GM18502 (cell line): ENCODE results near the gene RPLP2.

Source experiments
- ATAC-seq: cut with Tn5 transposase; IDR thresholded peaks from one replicate; pipeline ENCODE4 v1.9.1; 2021; ENCODE audit warnings: mild to moderate bottlenecking; ENCODE audit not compliant: unreplicated experiment, poor library complexity

The RPLP2 gene

GRCh38 chr11:773425-773824 is 36.3 kb upstream of the RPLP2 start:
- no peak for ATAC-seq

- ATAC-seq = no peak
Observed at GRCh38 chr11:773830-774229, 35.9 kb upstream of the RPLP2 start.

- no peak for ATAC-seq
Observed at GRCh38 chr11:774873-775592, 34.7 kb upstream of the RPLP2 start.

- ATAC-seq = no peak
Observed at GRCh38 chr11:776263-776560, 33.6 kb upstream of the RPLP2 start.

- ATAC-seq = peak; percentile 33
Observed at GRCh38 chr11:776561-777287, 33.0 kb upstream of the RPLP2 start.

GRCh38 chr11:777288-778255 is 32.2 kb upstream of the RPLP2 start, which contains the start of gene GATD1:
GATD1 (minus strand) TSS chr11:777487; CDS start chr11:777462, 25 bp downstream.
- peak; percentile 79 for ATAC-seq

GRCh38 chr11:778976-779954 is 30.5 kb upstream of the RPLP2 start:
- no peak for ATAC-seq

- ATAC-seq = no peak
Observed at GRCh38 chr11:779955-780532, 29.7 kb upstream of the RPLP2 start.

GRCh38 chr11:782264-783174 is 27.2 kb upstream of the RPLP2 start:
- ATAC-seq = no peak

- ATAC-seq = no peak
Observed at GRCh38 chr11:783581-784015, 26.2 kb upstream of the RPLP2 start.

GRCh38 chr11:786235-787083 is 23.3 kb upstream of the RPLP2 start:
- ATAC-seq = no peak

GRCh38 chr11:787084-787675 is 22.6 kb upstream of the RPLP2 start:
- ATAC-seq = no peak

- ATAC-seq = no peak
Observed at GRCh38 chr11:788009-788640, 21.6 kb upstream of the RPLP2 start.

GRCh38 chr11:788953-789940 is 20.5 kb upstream of the RPLP2 start:
- ATAC-seq = no peak

GRCh38 chr11:789943-790342 is 19.8 kb upstream of the RPLP2 start, which contains the start of gene CEND1:
CEND1 (minus strand) TSS chr11:790090; CDS start chr11:788576, 1,514 bp downstream.
- ATAC-seq = no peak
